ENCODE measurements around the gene DOK5. TPM values are rescaled to one million over a fixed set of nuclear protein-coding genes. Genes with fewer than 3 reads are reported as not detected.

DOK5 gene
- total and polyA plus RNA-seq, 10 of the 15 experiments (the other 5 are each of a cell fraction or from before 2014, with no cell fraction given) = 0.03 TPM; not detected in 9

DNA sequence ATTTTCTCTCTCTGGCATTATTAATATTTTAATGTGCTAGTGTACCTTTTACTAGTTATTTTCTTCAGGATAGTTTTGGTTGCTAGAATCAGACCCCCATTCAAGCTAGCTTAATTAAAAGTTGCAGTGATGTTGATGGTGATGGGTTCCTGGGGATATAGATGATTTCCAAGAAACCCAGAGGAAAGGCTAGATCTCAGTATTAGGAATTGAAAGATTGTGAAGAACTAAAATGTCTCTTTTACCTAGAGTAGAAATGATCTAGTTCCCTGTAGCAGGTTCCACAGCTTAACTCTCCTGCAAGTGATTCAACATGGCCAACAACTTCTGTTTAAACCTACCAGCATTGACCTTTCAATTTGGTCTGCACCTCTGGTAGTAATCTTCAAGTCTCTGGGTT, 78.6 kb downstream of the DOK5 start:
- no peak overlapping the region for H3K27ac ChIP-seq (ENCODE audit: control insufficient read depth, insufficient read depth)
- intact Hi-C loops (cut with micrococcal nuclease; ENCODE audit: unreplicated experiment) (no loop called here), in situ Hi-C loops (cut with MboI) (no loop called here)
- H3K79me2 ChIP-seq (ENCODE audit: control insufficient read depth, insufficient read depth, low read length) = no peaks in the 10 kb centered on the region
- DNase-seq (ENCODE audit: low read depth, low spot score) (no peak), ATAC-seq (no peak), FAIRE-seq (no peak)
- H3K9ac ChIP-seq (ENCODE audit: control insufficient read depth, insufficient read depth, low read length) = no peak overlapping the region
- no peak overlapping the region for H2AFZ ChIP-seq (ENCODE audit: control insufficient read depth, low read depth, low read length)
- H4K20me1 ChIP-seq (ENCODE audit: control insufficient read depth, insufficient read depth) = no peaks in the 10 kb centered on the region
- H3K4me1 ChIP-seq (ENCODE audit: control insufficient read depth, insufficient read depth, low read length) = no peaks in the 10 kb centered on the region
- TF ChIP-seq SMC3 (IDR thresholded peaks at IDR 0.05; ENCODE audit: borderline replicate concordance, low read length) (no peak), RELA (IDR thresholded peaks at IDR 0.05; ENCODE audit: borderline replicate concordance, partially characterized antibody) (no peak), ZNF24 (IDR thresholded peaks at IDR 0.05) (no peak), STAT3 (IDR thresholded peaks at IDR 0.05; ENCODE audit: low read depth, low read length) (no peak), POU2F2 (IDR thresholded peaks at IDR 0.05; ENCODE audit: borderline replicate concordance, low read depth, low read length) (no peak), ELK1 (IDR thresholded peaks at IDR 0.05; ENCODE audit: low read depth, low read length) (no peak), TCF7 (IDR thresholded peaks at IDR 0.05; ENCODE audit: borderline replicate concordance) (no peak), CHD2 (IDR thresholded peaks at IDR 0.05; ENCODE audit: borderline replicate concordance, low read depth, low read length) (no peak), CBX5 (IDR thresholded peaks at IDR 0.05; ENCODE audit: low read depth) (no peak), BACH1 (IDR thresholded peaks at IDR 0.05; ENCODE audit: borderline replicate concordance) (no peak), MEF2A (IDR thresholded peaks at IDR 0.05; ENCODE audit: insufficient read depth, low read depth, low read length) (no peak), SRF (IDR thresholded peaks at IDR 0.05; ENCODE audit: low read depth in 2 of 2, low read length in 2 of 2) (no peak), PRDM15 (CRISPR knock-in tag; IDR thresholded peaks at IDR 0.05) (no peak), KLF5 (IDR thresholded peaks at IDR 0.05; ENCODE audit: partially characterized antibody) (no peak)
- TF ChIP-seq, protein P1, sequence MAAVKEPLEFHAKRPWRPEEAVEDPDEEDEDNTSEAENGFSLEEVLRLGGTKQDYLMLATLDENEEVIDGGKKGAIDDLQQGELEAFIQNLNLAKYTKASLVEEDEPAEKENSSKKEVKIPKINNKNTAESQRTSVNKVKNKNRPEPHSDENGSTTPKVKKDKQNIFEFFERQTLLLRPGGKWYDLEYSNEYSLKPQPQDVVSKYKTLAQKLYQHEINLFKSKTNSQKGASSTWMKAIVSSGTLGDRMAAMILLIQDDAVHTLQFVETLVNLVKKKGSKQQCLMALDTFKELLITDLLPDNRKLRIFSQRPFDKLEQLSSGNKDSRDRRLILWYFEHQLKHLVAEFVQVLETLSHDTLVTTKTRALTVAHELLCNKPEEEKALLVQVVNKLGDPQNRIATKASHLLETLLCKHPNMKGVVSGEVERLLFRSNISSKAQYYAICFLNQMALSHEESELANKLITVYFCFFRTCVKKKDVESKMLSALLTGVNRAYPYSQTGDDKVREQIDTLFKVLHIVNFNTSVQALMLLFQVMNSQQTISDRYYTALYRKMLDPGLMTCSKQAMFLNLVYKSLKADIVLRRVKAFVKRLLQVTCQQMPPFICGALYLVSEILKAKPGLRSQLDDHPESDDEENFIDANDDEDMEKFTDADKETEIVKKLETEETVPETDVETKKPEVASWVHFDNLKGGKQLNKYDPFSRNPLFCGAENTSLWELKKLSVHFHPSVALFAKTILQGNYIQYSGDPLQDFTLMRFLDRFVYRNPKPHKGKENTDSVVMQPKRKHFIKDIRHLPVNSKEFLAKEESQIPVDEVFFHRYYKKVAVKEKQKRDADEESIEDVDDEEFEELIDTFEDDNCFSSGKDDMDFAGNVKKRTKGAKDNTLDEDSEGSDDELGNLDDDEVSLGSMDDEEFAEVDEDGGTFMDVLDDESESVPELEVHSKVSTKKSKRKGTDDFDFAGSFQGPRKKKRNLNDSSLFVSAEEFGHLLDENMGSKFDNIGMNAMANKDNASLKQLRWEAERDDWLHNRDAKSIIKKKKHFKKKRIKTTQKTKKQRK (IDR thresholded peaks at IDR 0.05; ENCODE audit: low read depth, low read length) = no peak
- TF ChIP-seq, protein P2, sequence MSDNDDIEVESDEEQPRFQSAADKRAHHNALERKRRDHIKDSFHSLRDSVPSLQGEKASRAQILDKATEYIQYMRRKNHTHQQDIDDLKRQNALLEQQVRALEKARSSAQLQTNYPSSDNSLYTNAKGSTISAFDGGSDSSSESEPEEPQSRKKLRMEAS (IDR thresholded peaks at IDR 0.05; ENCODE audit: low read depth, low read length) = no peak
- POLR2A ChIA-PET = no interaction called here
- CTCF ChIA-PET = interaction anchor here (0.6 kb wide), 1 partner anchor 181 kb away, joined by 3 read pairs; no protein-coding TSS in a partner anchor
- RAD21 ChIA-PET (ENCODE audit: unreplicated experiment) = no interaction called here
- no TSS peak for BruUV-seq (replicated peaks)
- no peak overlapping the region for H3K4me2 ChIP-seq (ENCODE audit: control insufficient read depth, insufficient read depth)
- SMC1A ChIA-PET (ENCODE audit: uncharacterized antibody, unreplicated experiment) = no interaction called here
- H3K27me3 ChIP-seq (replicated peaks in 1 of 2; ENCODE audit: control insufficient read depth in 2 of 2, insufficient read depth in 2 of 2, low read length in 1 of 2) = no peaks in the 10 kb centered on the region
- H3K36me3 ChIP-seq (ENCODE audit: control insufficient read depth in 2 of 2, insufficient read depth in 2 of 2, low read length in 1 of 2) = no peaks in the 10 kb centered on the region
- no peaks in the 10 kb centered on the region for H3K9me3 ChIP-seq (replicated peaks; ENCODE audit: control insufficient read depth, insufficient read depth, low read length)
- H3K4me3 ChIP-seq = no peak overlapping the region
